GM23248 (cell line): ENCODE data around the gene COL9A1. TPM values are rescaled to one million over a fixed set of nuclear protein-coding genes. Genes with fewer than 3 reads are reported as not detected.

Experiments
- DNase-seq: peaks from one replicate; pipeline ENCODE4 v3.0.0-alpha.2; 2015
- H2AFZ ChIP-seq: fragments of 200-600 bp; sonication (generic); 2 replicates; pipeline ENCODE4 v1.6.1; 2016; ENCODE audit warnings: antibody characterized with exemption
- H3F3A ChIP-seq: fragments of 200-600 bp; sonication (generic); 2 replicates; pipeline ENCODE4 v1.6.1; 2016; ENCODE audit warnings: mild to moderate bottlenecking, antibody characterized with exemption, mixed run types; ENCODE audit not compliant: insufficient read depth
- H3K27ac ChIP-seq: fragments of 200-600 bp; sonication (generic); 2 replicates; pipeline ENCODE4 v1.5.1; 2016; ENCODE audit warnings: mild to moderate bottlenecking
- H3K27me3 ChIP-seq: fragments of 200-600 bp; sonication (generic); replicated peaks from 2 replicates; pipeline ENCODE4 v1.6.1; 2016; ENCODE audit warnings: mild to moderate bottlenecking; ENCODE audit not compliant: insufficient read depth
- H3K36me3 ChIP-seq: fragments of 200-600 bp; sonication (generic); 2 replicates; pipeline ENCODE4 v1.6.1; 2016; ENCODE audit warnings: low read depth, mild to moderate bottlenecking
- H3K4me1 ChIP-seq: fragments of 200-600 bp; sonication (generic); 2 replicates; pipeline ENCODE4 v1.6.1; 2016; ENCODE audit warnings: mild to moderate bottlenecking; ENCODE audit not compliant: insufficient read depth
- H3K4me2 ChIP-seq: fragments of 200-600 bp; sonication (generic); one replicate; pipeline ENCODE4 v1.6.1; 2016; ENCODE audit warnings: mild to moderate bottlenecking; ENCODE audit not compliant: unreplicated experiment
- H3K4me3 ChIP-seq: fragments of 200-600 bp; sonication (generic); 2 replicates; pipeline ENCODE4 v1.5.1; 2016; ENCODE audit warnings: mild to moderate bottlenecking
- H3K79me2 ChIP-seq: fragments of 200-600 bp; sonication (generic); 2 replicates; pipeline ENCODE4 v1.6.1; 2016; ENCODE audit warnings: mild to moderate bottlenecking; ENCODE audit not compliant: insufficient read depth
- H3K9ac ChIP-seq: fragments of 200-600 bp; sonication (generic); 2 replicates; pipeline ENCODE4 v1.6.1; 2016; ENCODE audit warnings: mild to moderate bottlenecking
- H3K9me2 ChIP-seq: fragments of 200-600 bp; sonication (generic); 2 replicates; pipeline ENCODE4 v1.6.1; 2016; ENCODE audit warnings: mixed run types, mild to moderate bottlenecking, moderate library complexity; ENCODE audit not compliant: insufficient read depth
- H3K9me3 ChIP-seq: fragments of 200-600 bp; sonication (generic); one replicate; pipeline ENCODE4 v1.6.1; 2017; ENCODE audit warnings: low read depth
- H4K20me1 ChIP-seq: fragments of 200-600 bp; sonication (generic); 2 replicates; pipeline ENCODE4 v1.6.0; 2016; ENCODE audit not compliant: insufficient read depth
- EZH2 ChIP-seq: fragments of 200-600 bp; sonication (generic); IDR thresholded peaks from 2 replicates; pipeline ENCODE4 v1.6.1; 2018; ENCODE audit warnings: antibody characterized with exemption, mild to moderate bottlenecking; ENCODE audit not compliant: insufficient read depth, poor library complexity, severe bottlenecking
- EZH2phosphoT487 ChIP-seq: fragments of 200-600 bp; sonication (generic); IDR thresholded peaks from 2 replicates; pipeline ENCODE4 v1.6.1; 2018; ENCODE audit warnings: antibody characterized with exemption, moderate library complexity, mild to moderate bottlenecking, low read depth; ENCODE audit not compliant: insufficient read depth
- WGBS, 2 experiments: methylation state at CpG; one replicate each; pipeline ENCODE4 v1.1.6; 2015 to 2017; ENCODE audit warnings: low lambda C conversion rate in 2 of 2, low coverage in 1 of 2; ENCODE audit errors: missing lambda C conversion rate in 2 of 2; 5-methylcytosine and 5-hydroxymethylcytosine counted together
- in situ Hi-C: fragments of 300-500 bp; cut with MboI; formaldehyde crosslinking; loops from 2 replicates; pipeline ENCODE4 v1.15.0; 2020
- polyA plus RNA-seq: library from polyadenylated mRNA; unstranded; fragments of >200 nt; fragmentation: Nextera tagmentation; extraction: Ambion mirVana; gene quantifications from 2 replicates; pipeline ENCODE4 v1.2.1, GENCODE V29; 2016
- total RNA-seq: library from RNA; depleted of rRNA; stranded (reverse); fragments of >200 nt; shearing (Covaris generic); gene quantifications from 2 replicates; pipeline ENCODE4 v1.2.3, GENCODE V29; 2014; rRNA removed

Gene COL9A1
- total and polyA plus RNA-seq, 2 experiments from 2014 or later, result not detected

DNA sequence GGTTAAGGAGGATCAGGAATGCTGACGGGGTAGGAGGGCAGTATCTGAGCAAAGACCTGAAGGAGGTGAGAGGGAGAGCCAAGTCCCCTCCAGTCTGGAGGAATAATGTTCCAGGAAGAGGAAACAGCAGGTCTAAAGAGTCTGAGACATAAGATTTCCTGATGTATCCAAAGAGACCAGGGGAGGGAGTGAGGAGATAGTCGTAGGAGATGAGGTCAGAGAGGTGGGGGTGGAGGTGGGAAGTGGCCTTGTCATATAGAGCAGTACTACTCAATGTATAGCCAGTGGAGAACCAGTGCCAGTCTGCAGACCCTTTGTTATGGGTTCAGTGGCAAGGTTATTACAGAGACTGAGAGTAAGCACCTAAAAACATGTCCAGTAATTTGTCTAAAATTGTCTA, 130.6 kb downstream of the COL9A1 start:
- Histone ChIP-seq H3K9me3 (no peaks in the 10 kb centered on the region), H3K4me2 (no peak overlapping the region), H4K20me1 (no peaks in the 10 kb centered on the region), H3K79me2 (no peaks in the 10 kb centered on the region), H3K27ac (no peak overlapping the region), H3K9me2 (no peaks in the 10 kb centered on the region), H3K4me1 (no peaks in the 10 kb centered on the region), H2AFZ (no peak overlapping the region), H3K9ac (no peak overlapping the region), H3K27me3 (0 out of 2 replicates have a peak, but pooled peaks cover 7% of the 10 kb centered on the region), H3F3A (no peaks in the 10 kb centered on the region), H3K36me3 (no peaks in the 10 kb centered on the region), H3K4me3 (no peak overlapping the region)
- WGBS, 2 experiments, result 10 to 22% methylated on average over 2 of the region's 2 CpGs
- TF ChIP-seq EZH2phosphoT487 (no peak), EZH2 (no peak)
- DNase-seq, result no peak
- in situ Hi-C loops, result no loop called here

DNA sequence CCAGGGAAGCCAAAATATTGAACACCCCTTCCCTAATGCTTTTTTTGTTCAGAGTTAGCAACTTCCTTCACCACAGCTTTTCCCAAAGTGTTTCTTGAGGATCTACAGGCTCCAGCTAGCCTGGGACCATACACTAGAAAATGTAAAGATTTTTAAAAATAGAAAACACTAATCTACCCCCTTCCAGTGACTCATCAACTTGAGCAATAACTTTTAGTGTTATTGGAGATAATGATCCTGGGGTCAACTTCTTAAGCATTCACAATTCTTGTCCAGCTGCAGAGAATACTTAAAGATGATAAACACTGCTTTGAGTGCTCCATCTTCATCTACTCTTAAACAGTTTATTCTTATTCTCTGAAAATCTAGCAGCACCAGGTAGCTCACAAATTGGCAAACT, 131.6 kb downstream of the COL9A1 start:
- no peak overlapping the region for H3K4me2 ChIP-seq
- H3K36me3 ChIP-seq, result no peaks in the 10 kb centered on the region
- no peaks in the 10 kb centered on the region for H3K9me3 ChIP-seq
- DNase-seq, result no peak
- H3K9ac ChIP-seq, result no peak overlapping the region
- no peak overlapping the region for H3K27ac ChIP-seq
- no peaks in the 10 kb centered on the region for H3F3A ChIP-seq
- H3K79me2 ChIP-seq, result no peaks in the 10 kb centered on the region
- H4K20me1 ChIP-seq, result no peaks in the 10 kb centered on the region
- in situ Hi-C loops, result no loop called here
- peaks cover 13% of the 10 kb centered on the region; the same call in 1 of the 2 replicates for H3K27me3 ChIP-seq
- H3K4me1 ChIP-seq, result no peaks in the 10 kb centered on the region
- no peaks in the 10 kb centered on the region for H3K9me2 ChIP-seq
- H3K4me3 ChIP-seq, result no peak overlapping the region
- TF ChIP-seq EZH2phosphoT487 (no peak), EZH2 (no peak)
- H2AFZ ChIP-seq, result no peak overlapping the region

GRCh38 chr6:70168681-70169377, 134.1 kb downstream of the COL9A1 start:
- TF ChIP-seq EZH2phosphoT487 (no peak), EZH2 (no peak)
- Histone ChIP-seq H3F3A (no peaks in the 10 kb centered on the region), H3K4me1 (no peaks in the 10 kb centered on the region), H3K9me2 (no peaks in the 10 kb centered on the region), H3K79me2 (no peaks in the 10 kb centered on the region), H3K27ac (no peak overlapping the region), H3K36me3 (no peaks in the 10 kb centered on the region), H3K4me3 (no peak overlapping the region), H4K20me1 (no peaks in the 10 kb centered on the region), H2AFZ (no peak overlapping the region), H3K9ac (no peak overlapping the region), H3K4me2 (no peak overlapping the region), H3K9me3 (no peaks in the 10 kb centered on the region), H3K27me3 (peaks cover 22% of the 10 kb centered on the region)
- 59 to 65% methylated on average over 5 of the region's 5 CpGs for WGBS, 2 experiments
- DNase-seq, result no peak
- in situ Hi-C loops, result no loop called here

Other genes with a start within 250 kb of the COL9A1 start
- gene FAM135A, start 110.4 kb upstream of the COL9A1 start, total RNA-seq, result 8.2 and 11.5 TPM in 2 replicates
- 3.5 and 4.9 TPM in 2 replicates for gene FAM135A, start 110.4 kb upstream of the COL9A1 start, polyA plus RNA-seq